GM12875 (cell line): Measurements from ENCODE around the gene SPAG5.
A peak's percentile ranks its signal among the peaks of the same experiment; 100 is the strongest.

Experiments used
- H3K4me3 ChIP-seq: one replicate; pipeline ENCODE4 v1.5.1; 2011; ENCODE audit warnings: low read depth, low read length, control low read depth
- TF ChIP-seq, protein P1 (sequence below): IDR thresholded peaks from 2 replicates; pipeline ENCODE4 v1.5.1; 2011; ENCODE audit warnings: low read depth, mild to moderate bottlenecking, control low read depth, inconsistent platforms, low read length, moderate library complexity, borderline replicate concordance; ENCODE audit not compliant: insufficient read depth

Gene SPAG5

DNA sequence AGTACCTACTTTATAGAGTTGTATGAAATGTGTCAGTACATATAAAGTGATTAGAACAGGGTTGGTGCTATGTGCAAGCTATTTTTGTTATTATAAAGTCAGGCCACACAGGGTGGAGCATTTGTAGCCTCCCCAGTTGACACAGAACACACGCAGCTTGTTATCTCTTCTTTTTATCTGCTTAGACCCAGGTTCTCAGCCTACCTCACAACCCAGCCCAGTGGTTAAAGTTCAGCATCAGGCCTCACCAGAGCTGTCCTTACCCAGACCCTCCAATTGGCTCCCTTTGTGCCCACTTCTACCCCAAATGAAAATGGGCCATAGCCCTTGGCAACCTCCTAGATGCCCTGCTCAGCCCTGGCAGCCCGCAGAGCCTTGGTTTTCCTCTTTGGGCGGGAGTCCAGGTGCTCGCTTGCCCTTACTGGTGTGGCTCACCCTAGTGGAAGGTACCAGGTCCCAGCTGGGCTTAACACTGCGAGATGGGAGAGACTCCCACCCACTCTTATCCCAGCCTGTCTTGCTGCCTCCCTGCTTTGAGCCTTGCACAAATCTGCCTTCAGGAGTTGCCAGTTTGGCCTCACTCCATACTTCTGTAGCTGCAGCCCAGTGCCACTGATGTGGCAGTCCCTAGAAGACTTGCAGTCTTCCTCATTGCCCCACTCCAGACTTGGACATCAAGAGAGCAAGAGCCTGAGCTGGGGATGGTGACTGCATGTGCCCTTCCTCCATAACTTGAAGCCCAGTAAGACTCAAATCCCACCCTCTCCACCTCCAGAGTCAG, 26.4 kb downstream of the SPAG5 start:
- TF ChIP-seq, protein P1, sequence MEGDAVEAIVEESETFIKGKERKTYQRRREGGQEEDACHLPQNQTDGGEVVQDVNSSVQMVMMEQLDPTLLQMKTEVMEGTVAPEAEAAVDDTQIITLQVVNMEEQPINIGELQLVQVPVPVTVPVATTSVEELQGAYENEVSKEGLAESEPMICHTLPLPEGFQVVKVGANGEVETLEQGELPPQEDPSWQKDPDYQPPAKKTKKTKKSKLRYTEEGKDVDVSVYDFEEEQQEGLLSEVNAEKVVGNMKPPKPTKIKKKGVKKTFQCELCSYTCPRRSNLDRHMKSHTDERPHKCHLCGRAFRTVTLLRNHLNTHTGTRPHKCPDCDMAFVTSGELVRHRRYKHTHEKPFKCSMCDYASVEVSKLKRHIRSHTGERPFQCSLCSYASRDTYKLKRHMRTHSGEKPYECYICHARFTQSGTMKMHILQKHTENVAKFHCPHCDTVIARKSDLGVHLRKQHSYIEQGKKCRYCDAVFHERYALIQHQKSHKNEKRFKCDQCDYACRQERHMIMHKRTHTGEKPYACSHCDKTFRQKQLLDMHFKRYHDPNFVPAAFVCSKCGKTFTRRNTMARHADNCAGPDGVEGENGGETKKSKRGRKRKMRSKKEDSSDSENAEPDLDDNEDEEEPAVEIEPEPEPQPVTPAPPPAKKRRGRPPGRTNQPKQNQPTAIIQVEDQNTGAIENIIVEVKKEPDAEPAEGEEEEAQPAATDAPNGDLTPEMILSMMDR = no peak
- no peak overlapping the region for H3K4me3 ChIP-seq

DNA sequence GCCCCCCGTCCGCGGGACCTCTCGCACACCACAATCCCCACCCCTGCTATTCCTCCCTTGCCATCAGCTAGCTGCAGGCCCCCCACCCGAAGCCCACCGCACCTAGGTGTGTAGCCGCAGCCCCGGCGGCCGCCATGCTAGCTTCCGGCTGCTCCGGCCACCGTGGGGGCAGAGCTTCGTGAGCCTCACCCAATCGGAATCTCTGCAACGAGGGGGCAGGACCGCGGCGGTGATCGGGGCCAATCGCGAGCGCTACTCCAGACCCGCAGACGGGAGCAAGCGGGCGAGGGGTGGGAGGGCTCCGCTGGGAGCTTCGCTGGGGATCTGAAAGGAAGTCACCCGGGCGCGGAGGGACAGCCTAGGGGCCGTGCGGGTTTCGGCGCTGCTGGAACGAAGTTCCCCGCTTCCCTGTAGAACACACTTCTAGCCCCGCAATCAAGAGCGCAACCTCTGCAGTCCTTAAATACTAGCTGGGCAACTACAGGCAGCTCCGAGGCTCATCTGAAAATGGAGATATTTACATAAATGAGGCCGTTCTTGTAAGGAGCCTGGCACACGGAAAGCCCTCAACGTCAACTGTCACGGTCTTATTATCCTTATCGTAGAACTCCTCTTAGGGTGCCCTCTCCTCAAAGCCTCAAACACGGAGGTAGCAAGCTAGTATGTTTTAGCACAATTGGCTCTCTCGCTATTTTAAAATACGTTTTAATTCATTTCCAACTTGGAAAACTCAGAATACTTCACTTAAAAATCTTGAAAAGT, 27.3 kb downstream of the SPAG5 start, which contains the start of gene PIGS:
PIGS (minus strand) TSS at position 164 of the 762 bp plus-strand sequence; CDS start at position 136, 28 bp downstream.
- TF ChIP-seq, protein P1 = no peak
- H3K4me3 ChIP-seq = peak within 1 kb of the TSS; percentile 81

DNA sequence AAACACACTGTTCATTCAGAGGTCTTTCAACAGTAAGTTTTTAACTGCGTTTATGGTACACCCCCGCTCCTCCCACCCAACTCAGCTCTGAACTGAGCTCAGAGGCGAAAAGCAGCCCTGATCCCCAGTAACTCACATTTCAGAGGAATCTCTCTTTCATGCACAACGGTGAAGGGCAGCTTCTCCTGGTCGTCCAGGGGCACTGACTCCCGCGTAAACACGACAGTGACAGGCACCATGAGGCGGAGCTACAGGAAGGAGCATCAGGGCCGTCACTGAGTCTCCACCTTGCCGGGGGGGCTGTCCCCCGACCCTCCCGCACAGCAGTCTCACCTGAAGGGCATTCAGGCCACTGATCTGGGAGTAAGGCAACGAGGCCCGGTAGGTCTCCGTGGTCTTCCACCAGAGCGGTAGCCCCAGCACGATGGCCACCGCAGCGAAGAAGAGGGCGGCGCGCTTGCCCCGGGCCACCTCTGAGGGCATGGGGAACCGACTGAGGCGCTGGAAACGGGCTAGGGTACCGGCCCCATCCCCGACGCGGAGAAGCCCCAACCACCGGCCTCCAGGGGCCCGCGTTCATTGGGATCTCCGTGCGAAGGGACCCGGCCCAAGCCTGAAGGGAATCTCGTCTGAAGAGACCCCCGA, 28.0 kb downstream of the SPAG5 start:
- TF ChIP-seq, protein P1 = no peak
- H3K4me3 ChIP-seq = peak overlapping the region; percentile 81

DNA sequence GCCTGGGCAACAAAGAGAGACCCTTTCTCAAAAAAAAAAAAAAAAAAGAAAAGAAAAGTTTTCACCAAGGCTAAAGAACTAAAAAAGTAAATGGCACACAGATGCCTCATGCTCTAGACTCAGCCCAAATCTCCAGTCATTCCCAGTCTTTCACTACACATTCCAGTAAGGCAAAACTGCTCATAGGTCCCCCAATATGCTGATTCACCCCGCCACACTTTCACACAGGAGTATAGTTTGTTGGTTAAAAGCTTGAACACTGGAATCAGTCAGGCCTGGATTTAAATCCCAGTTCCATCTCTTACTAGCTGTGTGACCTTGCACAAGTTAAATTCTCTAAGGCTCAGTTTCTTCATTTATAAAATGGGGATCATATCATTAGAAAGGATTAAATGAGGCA, 29.4 kb downstream of the SPAG5 start:
- H3K4me3 ChIP-seq = peak overlapping the region; percentile 81
- TF ChIP-seq, protein P1 = no peak

DNA sequence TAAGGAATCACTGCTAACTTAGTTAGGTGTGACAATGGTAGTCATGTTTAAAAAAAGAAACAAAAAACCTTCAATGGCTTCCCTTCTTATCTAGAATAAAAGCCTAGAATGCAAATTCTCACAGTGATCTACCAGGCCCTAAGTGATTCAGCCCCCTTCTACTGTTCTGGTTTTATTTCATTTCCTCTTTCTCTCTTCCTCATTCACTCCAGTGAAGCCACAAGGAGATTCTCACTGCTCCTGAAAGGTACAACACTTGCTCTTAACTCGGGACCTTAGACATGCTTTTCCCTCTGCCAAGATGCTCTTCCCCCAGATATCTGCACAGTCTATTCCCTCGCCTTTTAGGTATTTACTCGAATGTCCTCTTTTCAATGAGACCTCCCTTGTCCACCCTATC, 31.2 kb downstream of the SPAG5 start:
- H3K4me3 ChIP-seq = no peak overlapping the region
- TF ChIP-seq, protein P1 = no peak

DNA sequence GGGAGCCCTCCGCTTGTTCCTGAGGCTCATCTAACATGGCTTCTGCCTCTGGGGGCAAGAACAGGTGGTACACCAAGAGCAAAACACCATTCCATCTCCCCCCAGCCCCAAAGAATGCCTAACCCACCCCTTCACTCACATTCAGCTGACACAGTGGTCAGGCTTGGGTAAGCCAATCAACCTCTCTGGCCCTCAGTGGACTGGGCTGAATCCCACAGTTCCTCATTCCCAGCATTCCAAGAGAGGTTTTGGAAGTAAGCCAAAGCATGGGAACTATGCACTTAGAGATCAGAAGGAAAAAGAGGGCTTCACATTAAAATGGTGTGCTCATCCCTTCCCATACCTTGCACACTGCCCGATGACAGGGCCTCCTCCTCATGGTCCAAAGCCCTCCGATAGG, 35.4 kb downstream of the SPAG5 start:
- H3K4me3 ChIP-seq = no peak overlapping the region
- TF ChIP-seq, protein P1 = no peak
